HG03571 (cell line): ENCODE data around the gene RNU6-9.

ENCODE experiments used
- ATAC-seq: cut with Tn5 transposase; IDR thresholded peaks from one replicate; pipeline ENCODE4 v1.9.1; 2021; ENCODE audit not compliant: unreplicated experiment

RNU6-9 gene

DNA sequence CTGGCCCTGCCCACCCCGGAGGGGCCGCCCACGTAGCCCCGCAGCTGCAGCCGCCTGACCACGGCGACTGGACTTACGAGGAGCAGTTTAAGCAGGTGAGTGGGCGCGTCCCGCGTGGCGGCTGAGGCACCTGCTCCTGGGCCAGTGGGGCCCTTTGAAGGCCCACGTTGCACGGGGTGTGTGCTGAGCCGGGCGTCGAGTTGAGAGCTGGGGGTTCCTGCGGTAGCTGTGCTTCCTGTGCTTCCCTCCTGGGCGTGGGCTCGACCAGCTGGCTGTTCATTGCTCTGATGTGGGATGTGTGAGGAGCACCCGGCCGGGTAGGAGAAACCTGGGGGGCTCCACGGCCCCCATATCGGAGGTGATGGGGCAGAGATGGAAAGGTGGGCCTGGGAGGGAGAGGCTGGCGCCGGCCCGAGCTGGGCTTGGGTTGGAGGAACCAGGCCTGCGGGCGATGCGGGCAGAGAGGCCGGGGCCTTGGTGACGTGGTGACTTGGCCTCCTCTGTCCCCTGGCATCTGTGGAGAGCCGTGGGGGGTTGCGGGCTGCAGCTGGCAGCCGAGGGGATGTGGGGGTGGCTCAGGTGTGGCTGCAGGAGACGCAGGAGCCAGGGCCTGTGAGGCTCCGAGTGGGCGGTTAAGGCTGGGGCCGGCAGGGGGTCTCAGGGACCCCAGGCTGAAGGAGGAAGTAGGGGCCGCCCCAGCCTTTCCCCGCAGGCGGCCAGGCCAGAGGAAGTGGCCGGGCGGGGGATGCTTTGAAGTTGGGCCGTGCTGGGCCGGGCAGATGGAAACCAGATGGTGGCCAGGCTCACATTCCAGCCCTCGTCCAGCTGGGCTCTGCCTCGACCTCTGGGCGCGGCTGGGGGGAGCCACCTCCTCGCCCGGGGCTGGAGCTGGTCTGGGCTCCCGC, 39.6 kb downstream of the RNU6-9 start:
- no peak for ATAC-seq

DNA sequence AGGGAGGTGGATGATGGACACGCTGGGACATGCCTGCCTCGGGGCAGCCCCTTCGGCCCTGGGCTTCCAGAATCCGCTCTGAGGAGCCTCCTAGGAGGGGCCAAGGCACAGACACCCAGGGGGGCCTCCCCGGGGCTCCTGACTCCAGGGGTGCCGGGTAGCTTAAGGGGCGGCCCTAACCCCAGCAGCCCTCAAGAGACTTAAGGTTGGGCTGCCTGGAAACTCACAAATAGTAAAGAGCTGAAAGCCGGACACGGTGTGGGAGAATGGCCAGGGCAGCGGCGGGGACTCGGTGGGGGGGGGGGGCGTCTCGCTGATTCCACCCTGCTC, 40.2 kb downstream of the RNU6-9 start:
- ATAC-seq: no peak

DNA sequence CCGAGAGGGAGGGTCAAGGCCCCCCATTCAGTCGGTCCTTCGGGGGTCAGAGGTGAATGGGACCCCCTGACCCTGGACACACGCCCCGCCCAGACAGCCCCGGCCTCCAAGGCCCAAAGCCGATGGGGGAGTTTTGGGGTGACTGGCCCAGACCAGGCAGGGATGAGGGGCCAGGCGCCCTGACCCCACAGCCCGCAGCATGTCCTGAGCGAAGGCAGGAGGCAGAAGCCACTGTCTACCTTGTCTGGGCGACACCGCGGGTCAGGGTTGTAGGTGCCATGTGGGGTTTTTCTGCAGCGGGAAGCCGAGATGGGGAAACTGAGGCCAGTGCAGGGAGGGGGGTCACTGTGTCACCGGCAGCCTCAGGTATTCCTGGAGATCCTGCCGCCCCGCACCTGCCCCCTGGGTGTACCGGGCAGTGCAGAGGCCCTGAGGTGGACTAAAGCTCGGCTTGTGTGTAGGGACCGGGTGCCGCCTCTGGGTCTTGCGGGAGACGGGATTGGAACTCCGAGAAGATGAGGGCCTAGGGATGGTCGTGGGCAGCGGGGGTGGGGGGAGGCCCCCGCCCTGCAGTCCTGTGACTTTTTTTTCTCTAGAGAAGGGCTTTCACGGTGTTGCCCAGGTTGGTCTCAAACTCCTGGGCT, 41.0 kb downstream of the RNU6-9 start:
- no peak for ATAC-seq

DNA sequence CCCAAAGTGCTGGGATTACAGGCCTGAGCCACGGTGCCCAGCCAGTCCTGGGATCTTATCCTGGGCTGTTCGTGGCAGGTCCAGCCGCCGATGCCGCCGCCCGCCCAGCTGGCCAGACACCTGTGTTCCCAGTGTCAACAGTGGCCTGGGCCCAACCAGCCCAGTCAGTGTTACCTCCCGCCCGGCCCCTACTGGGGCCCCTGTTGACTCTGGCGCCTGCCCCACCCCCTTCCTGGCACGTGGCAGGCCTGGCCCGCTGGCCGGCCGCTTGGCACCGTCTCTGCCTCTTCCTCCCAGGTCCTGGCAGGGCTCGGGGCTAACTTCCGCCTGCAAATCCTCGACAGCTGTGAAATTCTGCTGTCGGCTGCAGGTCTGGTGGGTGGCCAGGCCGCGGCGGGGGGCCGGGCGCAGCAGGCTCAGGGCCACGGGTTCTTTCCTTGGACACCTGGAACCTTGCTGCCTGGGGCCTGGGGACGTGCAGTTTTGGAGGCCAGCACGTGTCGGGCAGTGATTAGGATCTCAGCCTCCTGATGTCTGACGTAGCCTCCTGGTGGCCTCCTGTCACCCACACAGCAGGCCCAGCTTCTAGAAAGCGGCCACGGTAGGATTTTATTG, 41.7 kb downstream of the RNU6-9 start:
- ATAC-seq: no peak

DNA sequence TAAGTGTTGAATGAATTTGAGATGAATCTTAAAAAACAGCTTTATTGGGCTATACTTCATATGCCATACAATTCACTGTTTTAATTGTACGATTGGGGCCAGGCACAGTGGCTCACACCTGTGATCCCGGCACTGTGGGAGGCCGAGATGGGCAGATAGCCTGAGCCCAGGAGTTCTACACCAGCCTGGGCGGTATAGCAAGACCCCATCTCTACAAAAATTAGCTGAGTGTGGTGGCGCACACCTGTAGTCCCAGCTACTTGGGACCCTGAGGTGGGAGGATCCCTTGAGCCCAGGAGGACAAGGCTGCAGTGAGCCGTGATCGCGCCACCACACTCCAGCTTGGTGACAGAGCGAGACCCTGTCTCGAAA, 42.9 kb downstream of the RNU6-9 start:
- ATAC-seq: no peak

DNA sequence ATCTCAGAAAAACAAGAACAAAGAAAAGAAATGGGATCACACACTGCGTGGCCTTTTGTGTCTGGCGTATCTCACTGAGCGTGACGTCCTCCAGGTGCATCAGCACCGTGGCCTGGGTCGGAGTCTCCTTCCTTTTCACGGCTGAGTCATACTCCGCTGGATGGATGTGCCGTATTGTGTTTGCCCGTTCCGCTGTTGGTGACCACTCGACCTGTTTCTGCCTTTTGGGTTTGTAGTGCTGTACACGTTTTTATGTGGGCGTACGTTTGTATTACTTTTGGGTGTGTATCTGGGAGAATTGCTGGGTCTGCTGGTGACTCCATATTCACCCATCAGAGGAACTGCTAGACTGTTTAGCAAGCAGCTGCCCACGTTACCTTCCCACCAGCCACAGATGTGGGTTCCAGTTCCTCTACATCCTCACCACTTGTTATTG, 44.0 kb downstream of the RNU6-9 start:
- no peak for ATAC-seq

DNA sequence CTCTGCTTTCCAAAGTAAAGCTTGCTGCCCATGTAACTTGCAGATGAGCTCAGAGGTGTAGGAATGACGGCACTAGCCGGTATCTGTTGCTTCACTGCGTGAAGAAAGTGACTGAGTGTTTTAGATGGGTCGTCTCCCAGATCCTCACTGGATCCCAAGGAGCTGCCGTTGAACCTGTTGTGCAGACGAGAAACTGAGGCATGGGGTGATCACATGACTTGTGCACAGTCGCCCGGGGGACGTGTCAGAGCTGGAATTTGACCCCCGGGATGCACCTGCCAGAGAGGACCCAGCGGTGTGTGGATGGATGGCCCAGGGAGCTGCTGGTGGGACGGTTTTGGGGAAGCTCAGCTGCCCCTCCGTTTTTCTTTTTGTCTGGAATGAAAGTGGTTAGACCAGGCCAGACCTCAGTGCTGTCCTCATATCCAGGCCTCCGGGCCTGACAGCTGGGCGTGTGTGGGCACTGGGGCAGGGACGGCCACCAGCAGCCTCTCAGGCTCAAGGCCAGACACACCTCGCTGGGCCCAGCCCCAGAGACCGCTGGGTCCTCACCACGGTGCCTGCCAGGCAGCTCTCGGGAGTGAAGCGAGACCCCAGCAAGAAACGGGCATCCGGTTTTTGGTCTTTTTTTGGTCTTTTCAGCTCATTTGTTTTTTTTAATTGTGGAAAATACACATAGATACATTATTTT, 45.1 kb downstream of the RNU6-9 start:
- ATAC-seq: no peak

DNA sequence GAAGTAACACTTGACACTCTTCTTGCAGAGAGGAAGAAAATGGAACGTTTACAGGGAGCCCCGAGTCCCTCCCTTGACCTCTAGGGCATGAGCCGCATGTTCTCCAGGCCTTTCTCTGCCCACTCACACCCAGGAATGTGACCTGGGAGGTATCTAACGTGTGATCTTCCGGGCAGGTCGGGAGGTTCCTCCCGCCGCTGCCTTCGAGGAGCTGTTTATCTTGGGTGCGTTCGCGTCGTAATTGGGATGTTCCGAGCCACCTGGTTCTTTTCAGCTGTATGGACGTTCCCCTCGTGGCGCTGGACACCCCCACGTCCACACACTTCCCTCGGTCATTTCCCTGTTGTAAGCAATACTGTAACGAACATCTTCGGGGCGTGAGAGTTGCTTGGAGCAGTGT, 46.2 kb downstream of the RNU6-9 start:
- ATAC-seq: no peak

DNA sequence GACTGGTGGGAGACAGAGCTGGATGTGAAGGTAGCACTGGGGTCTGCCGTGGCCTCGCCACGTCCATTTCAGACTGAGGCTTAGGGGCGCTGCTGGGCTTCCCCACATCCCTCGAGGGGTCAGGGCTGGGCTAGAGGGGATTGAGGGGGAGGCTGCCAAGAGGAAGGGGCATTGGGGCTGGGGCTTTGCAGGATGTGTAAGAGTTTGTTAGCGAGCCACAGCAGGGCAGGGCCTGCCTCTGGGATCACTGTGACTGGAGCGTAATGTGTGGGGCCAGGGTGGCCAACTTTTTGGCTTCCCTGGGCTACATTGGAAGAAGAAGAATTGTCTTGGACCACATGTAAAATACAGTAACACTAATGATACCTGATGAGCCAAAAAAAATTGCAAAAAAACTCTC, 46.6 kb downstream of the RNU6-9 start:
- ATAC-seq: no peak

DNA sequence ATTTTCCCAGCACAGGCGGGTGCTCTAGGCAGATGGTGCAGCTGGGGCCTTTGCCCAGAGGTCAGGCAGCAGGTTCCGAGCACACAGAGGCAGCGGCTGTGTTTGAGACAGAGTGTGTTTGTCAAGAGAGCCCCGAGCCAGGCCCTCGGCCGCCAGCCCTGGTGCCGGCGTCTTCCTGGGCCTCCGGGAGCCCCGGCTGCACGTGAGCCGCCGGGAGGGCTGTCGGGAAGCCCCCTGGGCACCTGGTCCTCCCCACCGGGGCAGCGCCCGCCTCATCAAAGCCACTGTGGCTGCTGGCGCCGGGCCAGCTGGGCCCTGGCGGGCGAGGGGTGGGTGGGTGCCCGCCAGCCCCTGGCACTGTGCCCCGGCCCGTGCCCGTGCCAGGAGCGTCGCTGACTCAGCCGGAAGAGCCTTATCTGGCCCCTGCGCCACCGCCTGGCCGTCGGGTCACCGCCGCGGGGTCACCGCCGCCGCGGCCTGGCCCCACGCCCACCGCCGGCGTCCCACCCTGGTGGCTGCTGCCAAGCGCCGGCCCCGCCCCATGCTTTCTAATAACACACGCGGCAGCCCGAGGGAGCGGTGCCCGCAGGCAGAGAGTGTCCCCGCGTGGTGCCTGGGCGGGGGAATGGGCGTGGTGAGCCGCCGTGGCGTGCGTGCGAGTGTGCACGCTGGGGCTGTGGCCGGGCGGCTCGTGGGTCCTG, 47.5 kb downstream of the RNU6-9 start:
- ATAC-seq: no peak

DNA sequence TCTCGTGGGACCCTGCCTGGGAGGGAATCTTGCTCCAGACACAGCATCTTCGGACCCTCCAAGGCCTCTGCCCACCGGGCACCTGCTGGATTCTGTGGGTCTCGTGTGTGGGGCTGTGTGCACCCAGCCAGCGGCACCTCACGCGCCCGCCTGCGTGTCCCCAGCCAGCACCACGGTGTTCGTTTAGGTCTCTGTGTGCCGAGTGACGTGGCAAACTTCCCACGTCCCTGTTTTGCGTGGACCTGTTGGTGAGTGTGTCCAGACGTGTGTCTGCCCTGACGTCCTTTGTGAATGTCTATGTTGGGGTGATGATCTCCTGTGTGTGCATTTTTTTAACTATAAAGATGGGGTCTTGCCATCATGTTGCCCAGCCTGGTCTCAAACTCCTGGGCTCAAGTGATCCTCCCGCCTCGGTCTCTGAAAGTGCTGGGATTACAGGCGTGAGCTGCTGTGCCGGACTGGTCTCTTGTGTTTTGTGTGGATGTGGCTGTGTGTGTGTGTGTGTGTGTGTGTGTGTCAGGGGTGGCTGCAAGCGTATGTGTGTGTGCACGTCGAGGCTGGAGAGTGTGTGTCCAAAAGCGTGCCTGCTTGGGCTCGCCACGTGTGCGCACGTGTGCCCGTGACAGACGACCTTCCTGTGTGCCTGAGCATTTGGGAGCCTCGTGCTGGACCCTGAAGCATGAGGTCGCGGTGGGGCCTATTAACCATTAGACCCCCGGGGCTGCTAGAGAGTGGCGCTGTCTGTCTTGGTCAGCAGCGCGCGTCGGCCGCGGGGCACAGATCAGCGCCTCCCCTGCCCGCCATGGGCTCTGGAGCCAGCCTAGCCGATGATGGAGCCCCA, 48.2 kb downstream of the RNU6-9 start:
- no peak for ATAC-seq

DNA sequence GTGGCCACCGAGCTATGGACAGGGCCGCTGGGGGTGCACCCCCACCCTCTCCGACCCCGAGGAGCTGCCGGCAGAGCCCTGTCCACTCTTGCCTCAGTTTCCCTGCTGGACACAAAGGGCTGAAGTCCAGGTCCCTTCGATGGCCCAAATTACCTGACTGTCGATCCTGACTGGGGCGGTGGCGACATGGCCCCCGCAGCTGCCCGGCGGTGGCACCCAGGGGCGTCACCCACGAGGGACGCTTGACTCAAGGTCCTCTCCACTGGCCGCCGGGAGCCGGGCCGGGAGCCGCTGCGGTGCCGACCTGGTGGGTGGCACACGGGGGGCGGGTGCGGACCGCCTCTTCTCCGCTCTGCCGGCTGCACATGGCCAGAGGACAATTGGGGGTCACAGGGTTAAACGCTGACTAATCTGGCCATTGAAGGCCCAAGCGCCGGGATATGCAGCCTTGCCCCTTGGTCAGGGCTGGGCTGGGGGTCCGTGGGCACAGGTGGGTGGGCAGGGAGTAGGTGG, 48.9 kb downstream of the RNU6-9 start:
- ATAC-seq: no peak
